HG03045 (cell line): ENCODE data around the gene LSM4.

Source experiments
- ATAC-seq: cut with Tn5 transposase; IDR thresholded peaks from one replicate; pipeline ENCODE4 v1.9.1; 2021; ENCODE audit warnings: mild to moderate bottlenecking, moderate library complexity; ENCODE audit not compliant: unreplicated experiment

The LSM4 gene

GRCh38 chr19:18261474-18261873 is 61.4 kb downstream of the LSM4 start:
- no peak for ATAC-seq

- no peak for ATAC-seq
Measured at GRCh38 chr19:18259893-18260292, 63.0 kb downstream of the LSM4 start.

- no peak for ATAC-seq
Measured at GRCh38 chr19:18257503-18258470, 65.1 kb downstream of the LSM4 start.
